Right hindlimb (tissue), 1 donor: ENCODE measurements around the gene STARD13.
A peak's percentile ranks its signal among the peaks of the same experiment; 100 is the strongest.

Experiments used
- DNase-seq: peaks from one replicate; pipeline ENCODE4 v3.0.0-alpha.2; 2018

The STARD13 gene

DNA sequence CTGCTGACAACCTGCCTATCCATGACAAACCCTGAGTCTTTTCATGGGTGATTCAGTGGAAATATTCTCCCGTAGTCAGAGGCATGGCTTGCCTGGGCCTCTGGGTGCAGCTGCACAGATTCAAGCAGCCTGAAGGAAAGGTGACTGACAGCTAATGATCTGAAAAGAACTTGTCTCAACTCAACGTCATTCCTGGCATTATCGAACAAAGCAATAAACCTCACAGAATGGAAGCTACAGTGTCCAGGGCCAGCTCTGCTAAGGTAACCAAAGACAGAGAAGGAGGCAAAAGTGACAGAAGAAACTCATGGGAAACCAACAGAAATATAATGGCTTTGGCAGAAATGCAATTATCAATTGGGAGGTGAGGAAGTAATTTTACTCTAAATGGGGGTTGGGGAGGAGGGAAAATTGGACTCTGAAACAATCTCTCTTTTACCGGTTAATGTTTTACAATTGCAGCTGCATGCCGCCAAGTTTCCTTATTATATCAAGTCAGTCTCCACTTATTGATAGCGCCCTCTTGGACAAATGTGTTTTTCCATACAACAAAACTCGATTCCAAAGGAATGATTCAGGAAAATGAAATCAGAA lies 12.9 kb downstream of the STARD13 start:
- no peak for DNase-seq

DNA sequence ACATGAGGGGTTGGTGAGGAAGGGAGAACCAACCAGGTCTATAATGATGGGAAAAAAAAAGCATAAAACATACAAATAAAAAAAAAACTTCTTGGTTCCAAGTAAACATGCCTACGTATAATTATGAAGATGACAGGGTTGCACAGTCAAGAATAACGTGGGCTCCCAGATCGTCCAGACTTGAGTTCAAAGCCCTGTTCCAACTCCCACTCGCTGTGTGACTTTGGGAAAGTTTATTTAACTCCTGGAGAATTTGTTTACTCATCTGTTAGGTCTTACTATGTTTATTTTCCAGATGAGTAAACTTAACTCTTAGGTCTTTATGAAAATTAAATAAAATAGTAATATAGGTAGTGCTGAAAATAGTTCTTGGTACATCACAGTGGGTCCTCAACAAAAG lies 13.8 kb downstream of the STARD13 start:
- no peak for DNase-seq

GRCh38 chr13:33270895-33271538 lies 14.5 kb downstream of the STARD13 start:
- DNase-seq: no peak

- DNase-seq: no peak
Measured at GRCh38 chr13:33265607-33266006, 19.9 kb downstream of the STARD13 start.

DNA sequence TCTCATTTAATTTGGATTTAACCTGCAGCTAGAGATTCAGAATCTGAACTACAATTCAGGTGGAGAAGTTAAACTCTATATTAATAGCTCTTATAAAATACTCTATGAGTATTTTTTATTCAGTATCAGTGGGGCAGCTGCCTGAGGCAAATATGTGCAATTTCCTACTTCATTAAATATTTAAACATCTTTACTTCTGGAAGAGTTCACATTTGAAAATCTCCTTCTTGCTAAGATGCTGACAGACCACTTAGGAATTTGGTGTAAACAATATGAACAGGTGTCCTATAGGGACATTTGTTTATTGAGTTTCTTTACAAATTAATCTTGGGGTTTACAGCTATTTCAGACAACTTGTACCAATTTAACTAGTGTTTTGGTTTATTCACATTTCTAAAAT lies 20.4 kb downstream of the STARD13 start:
- DNase-seq: no peak

DNA sequence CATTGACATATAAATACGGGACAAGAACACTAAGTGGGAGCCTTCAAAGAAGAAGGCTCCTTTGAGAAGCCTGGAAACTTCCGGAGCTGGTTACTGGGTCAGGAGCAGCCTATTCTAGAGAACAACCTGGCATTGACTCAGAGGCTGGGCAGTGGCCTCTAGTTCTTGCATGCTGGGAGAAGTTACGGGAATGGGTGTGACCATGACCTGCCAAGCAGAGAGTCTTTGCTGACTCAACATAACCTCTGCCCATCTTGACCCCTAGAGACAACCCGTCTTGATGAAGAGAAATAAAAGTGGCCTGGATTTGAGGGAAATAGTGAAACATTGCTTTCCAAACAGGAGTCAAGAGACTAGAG lies 21.0 kb downstream of the STARD13 start:
- DNase-seq: no peak

- peak; percentile 40 for DNase-seq
Measured at GRCh38 chr13:33263976-33264619, 21.5 kb downstream of the STARD13 start.

GRCh38 chr13:33263484-33263883 lies 22.1 kb downstream of the STARD13 start:
- no peak for DNase-seq

DNA sequence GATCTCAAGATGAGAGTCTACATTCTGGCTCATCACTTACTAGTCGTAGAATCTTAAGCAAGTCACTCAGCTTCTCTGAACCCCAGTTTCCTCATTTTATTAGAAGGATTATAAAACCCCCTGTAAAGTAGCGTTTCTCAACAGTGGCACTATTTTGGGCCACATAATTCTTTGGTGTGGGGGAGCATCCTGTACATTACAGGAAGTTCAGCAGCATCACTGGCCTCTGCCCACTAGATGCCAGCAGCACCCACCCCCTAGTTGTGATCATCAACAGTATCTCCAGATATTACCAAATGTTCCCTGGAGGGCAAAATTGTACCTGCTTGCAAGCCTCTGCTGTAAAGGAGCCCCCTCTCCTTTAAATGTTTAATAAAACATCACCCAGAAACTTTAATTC lies 22.6 kb downstream of the STARD13 start:
- no peak for DNase-seq

GRCh38 chr13:33262594-33262993 lies 23.0 kb downstream of the STARD13 start:
- no peak for DNase-seq

GRCh38 chr13:33262062-33262487 lies 23.5 kb downstream of the STARD13 start:
- DNase-seq: no peak

GRCh38 chr13:33261387-33262061 lies 24.0 kb downstream of the STARD13 start:
- DNase-seq: no peak

DNA sequence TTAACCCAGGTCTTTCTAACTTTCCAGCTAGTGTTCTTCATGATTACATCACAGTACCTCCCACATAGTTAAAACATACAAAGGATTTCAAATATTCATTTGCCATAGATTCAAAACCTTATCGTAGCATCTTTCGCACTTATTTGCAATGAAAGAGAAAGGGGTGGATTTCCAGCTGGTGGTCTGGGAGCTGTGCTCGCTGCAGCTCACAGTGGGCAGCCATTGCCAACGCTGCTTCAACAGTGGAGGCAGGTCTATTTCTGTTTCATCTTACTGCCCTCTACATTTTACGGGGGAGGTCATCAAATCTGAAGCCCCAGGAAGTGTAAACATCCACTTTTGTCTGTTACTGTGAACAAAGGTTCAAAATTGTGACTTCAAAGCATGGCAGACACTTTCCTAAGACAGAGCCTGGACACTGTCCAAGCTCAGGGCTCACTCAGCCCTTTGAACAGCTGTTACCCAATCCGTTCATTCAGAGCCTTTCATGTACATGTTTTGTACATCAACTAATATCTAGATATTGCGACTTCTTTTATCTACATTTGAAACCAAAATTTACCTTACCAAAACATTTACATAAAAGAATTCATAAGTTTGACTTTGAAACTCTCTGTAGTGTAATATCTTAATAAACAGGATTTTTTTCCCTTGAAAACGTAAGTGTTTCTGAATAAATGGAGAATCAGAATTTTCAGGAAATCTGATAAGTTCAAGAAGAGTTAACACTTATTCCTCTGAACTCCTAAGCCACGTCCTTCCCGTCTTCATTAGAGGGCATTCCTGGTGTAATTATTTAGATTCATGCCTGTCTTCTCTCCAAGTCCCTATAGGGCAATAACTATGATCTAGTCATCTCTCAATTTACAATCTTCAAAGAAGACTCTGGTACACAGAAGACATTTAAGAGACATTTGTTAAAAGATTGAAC lies 25.1 kb downstream of the STARD13 start:
- DNase-seq: no peak

GRCh38 chr13:33259296-33259695 lies 26.3 kb downstream of the STARD13 start:
- DNase-seq: no peak

- DNase-seq: no peak
Measured at GRCh38 chr13:33258808-33259193, 26.8 kb downstream of the STARD13 start.

- no peak for DNase-seq
Measured at GRCh38 chr13:33257841-33258807, 27.4 kb downstream of the STARD13 start.

DNA sequence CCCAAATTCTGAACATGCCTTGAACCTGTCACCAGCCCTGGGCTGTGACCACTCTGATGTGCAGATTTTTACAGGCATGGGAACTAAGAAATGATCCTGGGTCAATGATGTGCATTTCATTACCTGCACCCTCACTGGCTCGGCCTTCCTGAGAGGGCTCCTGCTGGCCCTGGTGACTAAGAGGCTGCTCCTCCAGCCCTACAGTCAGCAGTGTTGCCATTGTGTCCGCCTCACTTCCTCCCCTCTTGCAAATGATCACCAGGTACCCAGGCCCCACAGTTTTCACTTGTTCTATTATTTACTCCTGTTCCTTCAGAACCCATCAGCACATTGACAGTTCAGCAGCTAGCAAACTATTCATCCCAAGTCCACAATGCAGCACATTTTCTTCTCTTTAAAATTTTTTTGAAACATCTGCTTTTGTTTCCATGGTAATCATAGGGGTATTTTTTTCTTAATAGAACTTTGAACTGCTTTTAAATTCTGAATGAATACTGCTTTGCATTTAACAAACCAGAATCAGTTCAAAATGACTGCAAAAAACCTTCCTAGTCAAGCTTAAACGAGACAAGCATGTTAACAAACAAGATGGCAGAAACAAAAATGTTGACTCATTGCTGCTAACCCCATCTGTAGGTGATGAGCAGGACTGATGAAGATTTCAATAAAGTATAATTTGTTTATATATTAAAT lies 29.3 kb downstream of the STARD13 start:
- no peak for DNase-seq

DNA sequence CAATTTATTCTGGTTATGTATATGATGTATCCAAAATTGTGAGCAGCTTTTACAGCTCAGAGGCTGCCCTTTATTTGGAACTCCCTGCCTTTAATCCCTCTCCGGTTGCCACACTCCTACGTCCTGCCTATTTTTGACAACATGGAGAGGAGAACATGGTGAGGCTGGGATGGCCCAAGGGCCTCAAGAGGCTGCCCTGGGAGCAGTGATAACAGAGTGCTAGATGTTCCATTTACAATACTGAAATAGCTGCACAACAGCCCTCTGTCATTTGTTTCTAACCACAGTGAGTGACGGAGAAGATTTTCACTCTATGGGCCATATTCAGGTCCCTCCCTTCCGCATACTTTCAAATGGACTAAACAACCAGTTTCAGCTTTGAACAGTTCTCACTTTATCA lies 33.4 kb downstream of the STARD13 start:
- no peak for DNase-seq

GRCh38 chr13:33251131-33251661 lies 34.4 kb downstream of the STARD13 start:
- peak; percentile 79 for DNase-seq

GRCh38 chr13:33250609-33251008 lies 34.9 kb downstream of the STARD13 start:
- DNase-seq: no peak

DNA sequence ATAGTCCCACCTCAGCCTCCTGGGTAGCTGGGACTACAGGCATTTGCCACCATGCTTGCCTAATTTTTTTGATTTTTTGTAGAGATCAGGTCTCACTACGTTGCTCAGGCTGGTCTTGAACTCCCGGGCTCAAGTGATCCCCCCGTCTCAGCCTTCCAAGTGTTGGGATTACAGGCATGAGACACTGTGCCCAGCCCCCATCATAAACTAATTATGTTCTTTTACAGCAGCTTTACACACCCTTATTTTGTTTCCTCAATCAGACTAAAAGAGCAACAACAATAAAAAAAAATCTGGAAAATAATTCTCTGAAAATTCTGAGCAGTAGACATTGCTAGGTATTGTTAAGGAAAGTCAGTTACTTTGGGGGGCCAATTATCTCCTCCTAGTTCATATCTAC lies 35.7 kb downstream of the STARD13 start:
- DNase-seq: no peak
